GM18873 (cell line): Measurements from ENCODE around the gene F8.
"Not testable (repeated sequence)": the region's sequence is repeated elsewhere in the genome, so short reads cannot be mapped to it uniquely, and the experiment has no call there.

Experiments used
- ATAC-seq: cut with Tn5 transposase; IDR thresholded peaks from one replicate; pipeline ENCODE4 v1.9.1; 2021; ENCODE audit warnings: mild to moderate bottlenecking, moderate library complexity, moderate number of reproducible peaks; ENCODE audit not compliant: unreplicated experiment, low FRiP score

The F8 gene

GRCh38 chrX:154886789-154887221 is 135.7 kb downstream of the F8 start:
- peak; percentile 20 for ATAC-seq

- ATAC-seq = peak; percentile 49
These were observed 136.3 kb downstream of the F8 start, which contains the start of gene F8A1 for GRCh38 chrX:154886069-154886788. Gene F8A1 (plus strand): TSS chrX:154886355. CDS start chrX:154886375, 20 bp downstream.

GRCh38 chrX:154885549-154885948 is 137.0 kb downstream of the F8 start:
- not testable (repeated sequence) for ATAC-seq

- not testable (repeated sequence) for ATAC-seq
These were observed 137.5 kb downstream of the F8 start for GRCh38 chrX:154885057-154885456.

- ATAC-seq = not testable (repeated sequence)
These were observed 138.5 kb downstream of the F8 start for GRCh38 chrX:154884069-154884468.

- no peak for ATAC-seq
These were observed 149.2 kb downstream of the F8 start for GRCh38 chrX:154873329-154873728.

GRCh38 chrX:154868522-154868921 is 154.0 kb downstream of the F8 start:
- ATAC-seq = not testable (repeated sequence)

GRCh38 chrX:154855256-154855655 is 167.3 kb downstream of the F8 start:
- ATAC-seq = no peak

- ATAC-seq = no peak
These were observed 171.4 kb downstream of the F8 start for GRCh38 chrX:154850957-154851611.

GRCh38 chrX:154840856-154841255 is 181.7 kb downstream of the F8 start:
- ATAC-seq = no peak

GRCh38 chrX:154836163-154836562 is 186.4 kb downstream of the F8 start:
- ATAC-seq = no peak

- no peak for ATAC-seq
These were observed 188.0 kb downstream of the F8 start, which contains the start of gene SMIM9 for GRCh38 chrX:154834562-154834961. Gene SMIM9 (minus strand): TSS chrX:154834662. CDS start chrX:154830856, 3,806 bp downstream.

- ATAC-seq = no peak
These were observed 188.7 kb downstream of the F8 start for GRCh38 chrX:154833746-154834274.

GRCh38 chrX:154829926-154830442 is 192.5 kb downstream of the F8 start:
- ATAC-seq = no peak

- ATAC-seq = no peak
These were observed 193.4 kb downstream of the F8 start for GRCh38 chrX:154829134-154829533.

GRCh38 chrX:154828016-154828408 is 194.5 kb downstream of the F8 start:
- no peak for ATAC-seq

GRCh38 chrX:154827194-154828015 is 195.1 kb downstream of the F8 start:
- ATAC-seq = peak; percentile 93

- ATAC-seq = not testable (repeated sequence)
These were observed 196.9 kb downstream of the F8 start for GRCh38 chrX:154825586-154825985.

- no peak for ATAC-seq
These were observed 197.9 kb downstream of the F8 start for GRCh38 chrX:154824638-154825037.

- no peak for ATAC-seq
These were observed 200.5 kb downstream of the F8 start for GRCh38 chrX:154822029-154822428.
